OCI-LY3 (cell line): Measurements from ENCODE around the gene CAMK2D.

ENCODE experiments used
- H2AFZ ChIP-seq: fragments of 200-600, 300-600 bp; shearing (Covaris generic); 2 replicates; pipeline ENCODE4 v1.6.0; 2014; ENCODE audit warnings: antibody characterized with exemption, low read depth, low read length
- H3K27ac ChIP-seq: fragments of 200-600, 300-600 bp; sonication (generic); 2 replicates; pipeline ENCODE4 v1.5.1; 2014; ENCODE audit warnings: mild to moderate bottlenecking, low read length, moderate library complexity, mixed read lengths
- H3K27me3 ChIP-seq: fragments of 200-600, 300-600 bp; sonication (generic); 2 replicates; pipeline ENCODE4 v1.6.1; 2014; ENCODE audit warnings: low read depth, low read length, mixed read lengths
- H3K36me3 ChIP-seq: fragments of 200-600, 300-600 bp; sonication (generic); replicated peaks from 2 replicates; pipeline ENCODE3; 2014; ENCODE audit warnings: low read depth, low read length, mixed read lengths
- H3K4me1 ChIP-seq: fragments of 300-600, 200-600 bp; sonication (generic); 2 replicates; pipeline ENCODE4 v1.6.1; 2014; ENCODE audit warnings: low read length, mixed read lengths
- H3K4me2 ChIP-seq: fragments of 200-600, 300-600 bp; sonication (generic); 2 replicates; pipeline ENCODE4 v1.6.1; 2014; ENCODE audit warnings: low read length, mixed read lengths
- H3K4me3 ChIP-seq: fragments of 300-600, 200-600 bp; sonication (generic); 2 replicates; pipeline ENCODE4 v1.5.1; 2014; ENCODE audit warnings: antibody characterized with exemption, mild to moderate bottlenecking, low read length, moderate library complexity
- H3K79me2 ChIP-seq: fragments of 300-600, 200-600 bp; shearing (Covaris generic); 2 replicates; pipeline ENCODE4 v1.6.1; 2014; ENCODE audit warnings: mild to moderate bottlenecking, low read length, mixed read lengths
- H3K9ac ChIP-seq: fragments of 300-600, 200-600 bp; shearing (Covaris generic); 2 replicates; pipeline ENCODE4 v1.6.0; 2014; ENCODE audit warnings: mild to moderate bottlenecking, low read length, moderate library complexity
- H3K9me3 ChIP-seq: fragments of 200-600, 300-600 bp; shearing (Covaris generic); 2 replicates; pipeline ENCODE4 v1.6.1; 2014; ENCODE audit warnings: low read length, mixed read lengths; ENCODE audit not compliant: insufficient read depth
- H4K20me1 ChIP-seq: fragments of 200-600, 300-600 bp; sonication (generic); 2 replicates; pipeline ENCODE4 v1.6.1; 2016; ENCODE audit warnings: low read length, mixed read lengths; ENCODE audit not compliant: insufficient read depth
- EZH2phosphoT487 ChIP-seq: fragments of 200-600 bp; shearing (Covaris generic); IDR thresholded peaks from 2 replicates; pipeline ENCODE4 v1.6.1; 2018; ENCODE audit warnings: antibody characterized with exemption, mixed run types, low read depth
- TF ChIP-seq, protein P1 (sequence below): fragments of 200-600, 300-600 bp; sonication (generic); IDR thresholded peaks from 2 replicates; pipeline ENCODE4 v1.5.1; 2014; ENCODE audit warnings: antibody characterized with exemption, low read length, low read depth

Gene CAMK2D

DNA sequence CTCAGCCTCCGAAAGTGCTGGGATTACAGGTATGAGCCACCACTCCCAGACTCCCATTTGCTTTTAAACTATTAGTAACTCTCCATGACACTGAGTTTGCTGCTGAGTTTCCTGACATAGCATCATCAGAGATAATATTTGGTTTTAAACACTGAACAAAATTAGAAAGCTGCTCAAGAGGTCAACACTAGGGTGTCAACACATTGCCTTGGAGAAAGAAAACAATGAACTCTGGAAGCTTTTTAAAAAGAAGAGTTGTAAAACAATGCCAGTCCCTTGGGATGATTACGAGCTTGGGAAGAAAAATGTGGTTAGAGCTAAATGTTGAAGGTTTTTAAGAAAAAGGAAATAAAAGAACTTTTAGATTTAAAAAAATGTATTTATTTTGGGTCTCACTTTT lies 264.8 kb downstream of the CAMK2D start:
- Histone ChIP-seq H3K9ac (no peak overlapping the region), H3K4me1 (no peaks in the 10 kb centered on the region), H3K9me3 (no peaks in the 10 kb centered on the region), H3K4me2 (no peak overlapping the region), H3K79me2 (no peaks in the 10 kb centered on the region), H2AFZ (no peak overlapping the region), H3K27ac (no peak overlapping the region), H3K36me3 (peaks cover 5% of the 10 kb centered on the region), H3K4me3 (no peak overlapping the region), H3K27me3 (no peaks in the 10 kb centered on the region), H4K20me1 (no peaks in the 10 kb centered on the region)
- TF ChIP-seq EZH2phosphoT487 = no peak
- TF ChIP-seq, protein P1, sequence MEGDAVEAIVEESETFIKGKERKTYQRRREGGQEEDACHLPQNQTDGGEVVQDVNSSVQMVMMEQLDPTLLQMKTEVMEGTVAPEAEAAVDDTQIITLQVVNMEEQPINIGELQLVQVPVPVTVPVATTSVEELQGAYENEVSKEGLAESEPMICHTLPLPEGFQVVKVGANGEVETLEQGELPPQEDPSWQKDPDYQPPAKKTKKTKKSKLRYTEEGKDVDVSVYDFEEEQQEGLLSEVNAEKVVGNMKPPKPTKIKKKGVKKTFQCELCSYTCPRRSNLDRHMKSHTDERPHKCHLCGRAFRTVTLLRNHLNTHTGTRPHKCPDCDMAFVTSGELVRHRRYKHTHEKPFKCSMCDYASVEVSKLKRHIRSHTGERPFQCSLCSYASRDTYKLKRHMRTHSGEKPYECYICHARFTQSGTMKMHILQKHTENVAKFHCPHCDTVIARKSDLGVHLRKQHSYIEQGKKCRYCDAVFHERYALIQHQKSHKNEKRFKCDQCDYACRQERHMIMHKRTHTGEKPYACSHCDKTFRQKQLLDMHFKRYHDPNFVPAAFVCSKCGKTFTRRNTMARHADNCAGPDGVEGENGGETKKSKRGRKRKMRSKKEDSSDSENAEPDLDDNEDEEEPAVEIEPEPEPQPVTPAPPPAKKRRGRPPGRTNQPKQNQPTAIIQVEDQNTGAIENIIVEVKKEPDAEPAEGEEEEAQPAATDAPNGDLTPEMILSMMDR = no peak

GRCh38 chr4:113495790-113496189 lies 265.7 kb downstream of the CAMK2D start:
- Histone ChIP-seq H2AFZ (no peak overlapping the region), H3K27me3 (no peaks in the 10 kb centered on the region), H3K36me3 (peaks cover 5% of the 10 kb centered on the region), H3K9me3 (no peaks in the 10 kb centered on the region), H4K20me1 (no peaks in the 10 kb centered on the region), H3K27ac (no peak overlapping the region), H3K4me3 (no peak overlapping the region), H3K9ac (no peak overlapping the region), H3K4me2 (no peak overlapping the region), H3K79me2 (no peaks in the 10 kb centered on the region), H3K4me1 (no peaks in the 10 kb centered on the region)
- TF ChIP-seq, protein P1 = no peak
- no peak for TF ChIP-seq EZH2phosphoT487

DNA sequence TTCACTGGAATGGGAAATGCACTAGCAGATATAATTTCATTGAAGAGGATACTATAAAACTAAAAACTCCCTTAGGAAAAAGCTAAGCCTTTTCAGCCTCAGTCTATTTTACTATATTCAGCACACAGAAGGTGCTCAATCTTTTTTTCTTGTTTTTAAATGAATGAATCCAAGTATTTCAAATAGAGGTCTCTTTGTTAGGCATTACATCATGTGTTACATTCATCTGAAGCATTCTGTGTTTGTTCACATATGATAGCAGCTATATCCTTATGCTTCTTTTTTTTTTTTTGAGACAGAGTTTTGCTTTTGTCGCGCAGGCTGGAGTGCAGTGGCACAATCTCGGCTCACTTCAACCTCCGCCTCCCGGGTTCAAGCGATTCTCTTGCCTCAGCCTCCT lies 278.4 kb downstream of the CAMK2D start:
- TF ChIP-seq EZH2phosphoT487 = no peak
- H3K4me1 ChIP-seq = no peaks in the 10 kb centered on the region
- no peaks in the 10 kb centered on the region for H4K20me1 ChIP-seq
- H3K9ac ChIP-seq = no peak overlapping the region
- no peak overlapping the region for H2AFZ ChIP-seq
- no peaks in the 10 kb centered on the region for H3K79me2 ChIP-seq
- H3K9me3 ChIP-seq = no peaks in the 10 kb centered on the region
- no peak overlapping the region for H3K4me2 ChIP-seq
- no peak overlapping the region for H3K27ac ChIP-seq
- no peak overlapping the region for H3K4me3 ChIP-seq
- no peaks in the 10 kb centered on the region for H3K36me3 ChIP-seq
- no peaks in the 10 kb centered on the region for H3K27me3 ChIP-seq

DNA sequence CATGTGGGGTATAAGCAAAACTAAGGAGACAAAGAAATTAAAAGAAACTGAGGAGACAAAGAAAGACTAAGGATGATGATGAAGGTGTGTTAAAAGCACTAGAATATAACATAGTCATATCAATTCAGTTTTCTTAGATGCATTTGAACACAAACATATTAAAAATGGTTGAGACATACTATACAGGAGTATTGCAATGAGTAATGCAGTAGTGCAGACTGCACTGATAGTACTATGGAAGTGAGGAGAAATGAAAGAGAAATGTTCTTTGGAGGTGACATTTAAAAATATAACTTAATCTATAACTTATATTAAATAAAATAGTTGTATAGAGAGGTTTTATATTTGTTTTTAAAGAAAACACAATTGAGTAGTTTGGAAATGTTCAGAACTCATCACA lies 279.2 kb downstream of the CAMK2D start:
- H3K4me2 ChIP-seq = no peak overlapping the region
- H3K79me2 ChIP-seq = no peaks in the 10 kb centered on the region
- no peaks in the 10 kb centered on the region for H3K36me3 ChIP-seq
- no peak overlapping the region for H3K4me3 ChIP-seq
- no peaks in the 10 kb centered on the region for H4K20me1 ChIP-seq
- H3K4me1 ChIP-seq = no peaks in the 10 kb centered on the region
- H2AFZ ChIP-seq = no peak overlapping the region
- H3K9me3 ChIP-seq = no peaks in the 10 kb centered on the region
- H3K27me3 ChIP-seq = no peaks in the 10 kb centered on the region
- H3K9ac ChIP-seq = no peak overlapping the region
- no peak overlapping the region for H3K27ac ChIP-seq
- TF ChIP-seq, protein P1 = no peak
- no peak for TF ChIP-seq EZH2phosphoT487

GRCh38 chr4:113481820-113482219 lies 279.7 kb downstream of the CAMK2D start:
- Histone ChIP-seq H3K27me3 (no peaks in the 10 kb centered on the region), H4K20me1 (no peaks in the 10 kb centered on the region), H3K4me3 (no peak overlapping the region), H3K4me1 (no peaks in the 10 kb centered on the region), H3K36me3 (peaks cover 5% of the 10 kb centered on the region), H3K27ac (no peak overlapping the region), H3K9me3 (peaks cover 4% of the 10 kb centered on the region; the same call in 1 of the 2 replicates), H2AFZ (no peak overlapping the region), H3K4me2 (no peak overlapping the region), H3K9ac (no peak overlapping the region), H3K79me2 (no peaks in the 10 kb centered on the region)
- TF ChIP-seq, protein P1 = no peak
- TF ChIP-seq EZH2phosphoT487 = no peak
